IMR-90 (cell line): ENCODE measurements around the gene CFAP298. TPM values are rescaled to one million over a fixed set of nuclear protein-coding genes. Genes with fewer than 3 reads are reported as not detected.

ENCODE experiments used
- ATAC-seq: fragments of 200-7000 bp; cut with Tn5 transposase; 2 replicates; pipeline ENCODE4 v1.9.1; 2020; ENCODE audit warnings: low read depth, mild to moderate bottlenecking, moderate library complexity
- Bru-seq: library from RNA; stranded (reverse); fragments of 400-500 nt; gene quantifications from one replicate; lab custom pipeline; 2021; lab: Mats Ljungman, UMichigan
- BruChase-seq, 2 experiments: library from RNA; stranded (reverse); fragments of 400-500 nt; gene quantifications; one replicate each; lab custom pipeline; 2021; lab: Mats Ljungman, UMichigan
- BruUV-seq: library from RNA; stranded (reverse); fragments of 400-500 nt; replicated peaks from 2 replicates; lab custom pipeline; 2021; lab: Mats Ljungman, UMichigan
- CTCF ChIA-PET: fragments of 300-600 bp; formaldehyde crosslinking; extraction: SDS; loops from one replicate; lab custom pipeline; 2021; ENCODE audit warnings: antibody characterized with exemption; lab: Yijun Ruan, JAX
- POLR2A ChIA-PET: fragments of 300-600 bp; sonication (Branson Sonifier 250); formaldehyde crosslinking; loops from one replicate; lab custom pipeline; 2022; ENCODE audit warnings: antibody characterized with exemption; ENCODE audit not compliant: unreplicated experiment; lab: Charles Lee
- DNase-seq: peaks from one replicate; pipeline ENCODE4 v3.0.0; 2013
- H2AFZ ChIP-seq: replicated peaks from 2 replicates; pipeline ENCODE3; 2013; ENCODE audit warnings: low read length, mild to moderate bottlenecking; ENCODE audit not compliant: poor library complexity
- H2AK5ac ChIP-seq: 2 replicates; pipeline ENCODE4 v1.6.1; 2013; ENCODE audit warnings: low read depth, low read length, inconsistent platforms
- H2AK9ac ChIP-seq: replicated peaks from 2 replicates; pipeline ENCODE3; 2013; ENCODE audit warnings: mild to moderate bottlenecking, low read depth, low read length, moderate library complexity; ENCODE audit not compliant: poor library complexity
- H2BK120ac ChIP-seq: 2 replicates; pipeline ENCODE4 v1.6.1; 2013; ENCODE audit warnings: low read depth, low read length, inconsistent platforms
- H2BK15ac ChIP-seq: 3 replicates; pipeline ENCODE4 v1.6.1; 2013; ENCODE audit warnings: low read depth, low read length, inconsistent platforms
- H2BK20ac ChIP-seq: 2 replicates; pipeline ENCODE4 v1.6.1; 2013; ENCODE audit warnings: low read depth, mild to moderate bottlenecking, inconsistent platforms, low read length, moderate library complexity
- H2BK5ac ChIP-seq: 2 replicates; pipeline ENCODE4 v1.6.1; 2013; ENCODE audit warnings: mild to moderate bottlenecking, low read depth, low read length, inconsistent platforms; ENCODE audit not compliant: poor library complexity, severe bottlenecking
- H3K14ac ChIP-seq: replicated peaks from 2 replicates; pipeline ENCODE4 v1.6.1; 2013; ENCODE audit warnings: low read depth, low read length, inconsistent platforms
- H3K18ac ChIP-seq: 2 replicates; pipeline ENCODE4 v1.6.1; 2013; ENCODE audit warnings: low read depth, low read length, control low read depth
- H3K23ac ChIP-seq: 2 replicates; pipeline ENCODE4 v1.6.1; 2013; ENCODE audit warnings: low read depth, low read length, inconsistent platforms
- H3K27ac ChIP-seq: 2 replicates; pipeline ENCODE4 v1.5.1; 2013; ENCODE audit warnings: mild to moderate bottlenecking, control low read depth, low read length; ENCODE audit not compliant: insufficient read depth
- H3K27me3 ChIP-seq: 2 replicates; pipeline ENCODE4 v1.6.1; 2013; ENCODE audit warnings: low read length; ENCODE audit not compliant: control insufficient read depth, insufficient read depth
- H3K36me3 ChIP-seq: 2 replicates; pipeline ENCODE4 v1.6.1; 2013; ENCODE audit warnings: low read length, mixed read lengths; ENCODE audit not compliant: control insufficient read depth, insufficient read depth
- H3K4ac ChIP-seq: 2 replicates; pipeline ENCODE4 v1.6.1; 2013; ENCODE audit warnings: low read depth, low read length, inconsistent platforms
- H3K4me1 ChIP-seq: 2 replicates; pipeline ENCODE4 v1.6.1; 2013; ENCODE audit warnings: low read length, mixed read lengths; ENCODE audit not compliant: control insufficient read depth, insufficient read depth
- H3K4me2 ChIP-seq: 2 replicates; pipeline ENCODE4 v1.6.1; 2013; ENCODE audit warnings: low read depth, mild to moderate bottlenecking, control low read depth, low read length, moderate library complexity
- H3K4me3 ChIP-seq: 2 replicates; pipeline ENCODE4 v1.5.1; 2013; ENCODE audit warnings: low read depth, mild to moderate bottlenecking, control low read depth, low read length, moderate library complexity; ENCODE audit not compliant: insufficient read depth
- H3K56ac ChIP-seq: 2 replicates; pipeline ENCODE4 v1.6.1; 2013; ENCODE audit warnings: low read length, inconsistent platforms; ENCODE audit not compliant: insufficient read depth; ENCODE audit errors: extremely low read depth
- H3K79me1 ChIP-seq, 2 experiments: 2 replicates each; pipeline ENCODE4 v1.6.1; 2013; ENCODE audit warnings: low read length in 2 of 2, inconsistent platforms in 1 of 2, low read depth in 1 of 2
- H3K9ac ChIP-seq: 2 replicates; pipeline ENCODE4 v1.6.1; 2013; ENCODE audit warnings: low read depth, low read length, control low read depth
- H3K9me1 ChIP-seq: 2 replicates; pipeline ENCODE4 v1.6.1; 2013; ENCODE audit warnings: low read length, inconsistent platforms; ENCODE audit not compliant: insufficient read depth
- H3K9me3 ChIP-seq: 2 replicates; pipeline ENCODE4 v1.6.1; 2013; ENCODE audit warnings: low read length; ENCODE audit not compliant: control insufficient read depth, insufficient read depth
- H4K20me1 ChIP-seq: 2 replicates; pipeline ENCODE4 v1.6.1; 2013; ENCODE audit warnings: low read length, inconsistent platforms; ENCODE audit not compliant: insufficient read depth
- H4K5ac ChIP-seq: 2 replicates; pipeline ENCODE4 v1.6.1; 2013; ENCODE audit warnings: mild to moderate bottlenecking, low read depth, low read length, control low read depth
- H4K8ac ChIP-seq, 2 experiments: 2 replicates each; pipeline ENCODE4 v1.6.1; 2013; ENCODE audit warnings: low read depth in 2 of 2, low read length in 2 of 2, control low read depth in 1 of 2, inconsistent platforms in 1 of 2
- H4K91ac ChIP-seq: 2 replicates; pipeline ENCODE4 v1.6.1; 2013; ENCODE audit warnings: low read depth, low read length, inconsistent platforms; ENCODE audit not compliant: insufficient read depth
- BHLHE40 ChIP-seq: fragments of 150-350 bp; IDR thresholded peaks from 2 replicates; pipeline ENCODE4 v1.6.1; 2016; ENCODE audit warnings: mild to moderate bottlenecking, low read depth, low read length
- MAZ ChIP-seq: IDR thresholded peaks from 2 replicates; pipeline ENCODE4 v1.6.1; 2012; ENCODE audit warnings: low read depth, mild to moderate bottlenecking, low read length, improper control_type of control experiment, moderate library complexity, borderline replicate concordance
- MXI1 ChIP-seq: IDR thresholded peaks from 2 replicates; pipeline ENCODE4 v1.6.1; 2012; ENCODE audit warnings: low read depth, mild to moderate bottlenecking, low read length, moderate library complexity, borderline replicate concordance
- POLR2A ChIP-seq: IDR thresholded peaks from 2 replicates; pipeline ENCODE4 v1.6.1; 2012; ENCODE audit warnings: mild to moderate bottlenecking, low read depth, low read length
- RFX5 ChIP-seq: IDR thresholded peaks from 2 replicates; pipeline ENCODE4 v1.8.0; 2012; ENCODE audit warnings: low read depth, mild to moderate bottlenecking, low read length, moderate library complexity
- WGBS, 2 experiments: methylation state at CpG; one replicate each; pipeline versions ENCODE4 v1.1.5 to v1.1.7; 2013; ENCODE audit warnings: missing lambda C conversion rate in 2 of 2; ENCODE audit not compliant: insufficient read length in 1 of 2; ENCODE audit errors: extremely low coverage in 2 of 2; 5-methylcytosine and 5-hydroxymethylcytosine counted together
- dilution Hi-C: fragments of 300-500 bp; cut with HindIII; formaldehyde crosslinking; loops from one replicate; pipeline ENCODE4 v1.14.3; 2018; ENCODE audit warnings: low sequenced_read_pairs; ENCODE audit not compliant: unreplicated experiment
- in situ Hi-C: fragments of 300-500 bp; cut with MboI; formaldehyde crosslinking; loops from 3 replicates; pipeline ENCODE4 v1.14.3; 2019; ENCODE audit warnings: low sequenced_read_pairs, inconsistent platforms, mixed read lengths
- intact Hi-C: fragments of 100-400 bp; cut with micrococcal nuclease; formaldehyde crosslinking; loops from 2 replicates; pipeline ENCODE4 v1.10.0; 2022
- long read RNA-seq: library from polyadenylated mRNA; unstranded; transcript quantifications from one replicate; pipeline ENCODE4 v2.0.0, GENCODE V29; 2021; ENCODE audit not compliant: unreplicated experiment
- polyA plus RNA-seq, 3 experiments: library from polyadenylated mRNA; depleted of rRNA; stranded (reverse); fragments of >200 nt; gene quantifications; 2 replicates each; pipeline ENCODE4 v1.2.3, GENCODE V29; 2012; ENCODE audit warnings: low replicate concordance in 1 of 3
- total RNA-seq: library from RNA; depleted of rRNA; stranded (reverse); fragments of >200 nt; gene quantifications from 2 replicates; pipeline ENCODE4 v1.2.3, GENCODE V29; 2012; rRNA removed
- TF ChIP-seq, protein P1 (sequence below): fragments of 150-350 bp; IDR thresholded peaks from 2 replicates; pipeline ENCODE4 v1.6.1; 2016; ENCODE audit warnings: low read depth, mild to moderate bottlenecking, low read length, moderate library complexity, borderline replicate concordance

The CFAP298 gene, protein sequence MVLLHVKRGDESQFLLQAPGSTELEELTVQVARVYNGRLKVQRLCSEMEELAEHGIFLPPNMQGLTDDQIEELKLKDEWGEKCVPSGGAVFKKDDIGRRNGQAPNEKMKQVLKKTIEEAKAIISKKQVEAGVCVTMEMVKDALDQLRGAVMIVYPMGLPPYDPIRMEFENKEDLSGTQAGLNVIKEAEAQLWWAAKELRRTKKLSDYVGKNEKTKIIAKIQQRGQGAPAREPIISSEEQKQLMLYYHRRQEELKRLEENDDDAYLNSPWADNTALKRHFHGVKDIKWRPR
- total RNA-seq: 8.1 and 16.1 TPM in 2 replicates
- polyA plus RNA-seq (2012; rRNA removed): 25.7 and 28.1 TPM in 2 replicates
- 18.2 and 22.3 TPM in 2 replicates for polyA plus RNA-seq (2012; cell fraction: cytosol; rRNA removed)
- polyA plus RNA-seq (2012; cell fraction: nucleus; rRNA removed; ENCODE audit: low replicate concordance): 17.4 and 29.5 TPM in 2 replicates
- percentile 55 among the genes with signal in this experiment for Bru-seq, nascent RNA
- percentile 78 among the genes with signal in this experiment for BruChase-seq, experiment 1, labeled RNA remaining after a 6-hour chase
- BruChase-seq, experiment 2, labeled RNA remaining after a 2-hour chase: percentile 71 among the genes with signal in this experiment
- long read RNA-seq, transcript CFAP298-201 (7 exons, 1,692 nt): major isoform, 31 of 36 reads
- long read RNA-seq, partial matches to known transcripts: 2 of 36 reads
- long read RNA-seq, other reads (novel, unspliced or antisense): 1 of 36 reads

DNA sequence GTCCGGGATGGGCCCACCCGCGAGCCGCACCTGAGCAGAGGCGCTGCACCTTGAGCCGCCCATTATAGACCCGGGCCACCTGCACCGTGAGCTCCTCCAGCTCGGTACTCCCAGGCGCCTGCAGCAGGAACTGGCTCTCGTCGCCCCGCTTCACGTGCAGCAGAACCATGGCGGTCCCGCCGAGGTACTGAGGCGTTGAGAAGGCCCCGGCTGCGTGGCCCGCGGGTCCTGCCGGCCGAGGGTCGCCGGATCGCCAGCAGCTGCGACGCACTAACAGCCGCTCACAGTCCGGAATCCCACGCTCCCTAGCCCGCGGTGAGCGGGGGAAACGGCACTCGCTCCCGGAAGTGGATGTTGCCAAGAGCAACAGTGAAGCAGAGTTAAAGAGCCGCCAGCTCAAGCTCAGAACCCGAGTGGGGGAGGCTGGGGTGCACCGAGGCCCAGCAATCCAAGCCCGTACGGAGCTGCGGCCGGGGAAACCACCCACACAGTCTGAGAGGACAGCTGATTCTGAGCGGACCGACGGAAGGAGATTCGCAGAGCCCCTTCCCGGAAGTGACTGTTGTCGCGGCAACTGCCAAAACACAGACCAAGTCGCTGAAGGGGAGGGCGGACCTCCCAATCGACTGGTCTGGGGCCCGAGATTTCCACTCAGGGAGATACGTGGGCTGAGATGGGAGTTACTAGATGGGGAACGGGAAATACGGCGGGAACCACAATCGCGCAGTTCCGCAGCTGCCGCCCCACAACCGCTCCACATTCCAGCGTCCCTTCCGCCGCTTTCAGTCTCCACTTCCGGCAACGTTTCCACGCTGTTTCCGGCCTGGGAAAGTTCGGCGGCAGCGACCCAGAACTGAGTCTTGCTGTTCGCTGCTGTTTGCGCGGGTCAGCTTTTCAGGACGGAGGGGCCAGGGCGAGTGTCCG lies at the start of gene CFAP298:
CFAP298 (minus strand) TSS at position 303 of the 924 bp plus-strand sequence; CDS start at position 169, 134 bp downstream.
- Histone ChIP-seq H2BK120ac (peak within 1 kb of the TSS; percentile 92), H3K4me2 (peak within 1 kb of the TSS; percentile 93), H4K91ac (peak within 1 kb of the TSS; percentile 97), H4K5ac (peak within 1 kb of the TSS; percentile 93), H2AK9ac (peak within 1 kb of the TSS; percentile 90), H2BK20ac (peak within 1 kb of the TSS; percentile 86), H3K56ac (peak within 1 kb of the TSS; percentile 96), H2BK15ac (peak within 1 kb of the TSS; percentile 83; the same call in 2 of the 3 replicates), H3K4me3 (peak within 1 kb of the TSS; percentile 80), H3K9ac (peak within 1 kb of the TSS; percentile 85), H3K14ac (peak within 1 kb of the TSS; percentile 96), H3K23ac (peak within 1 kb of the TSS; percentile 90), H3K4me1 (peaks cover 2% of the 10 kb centered on the region; the same call in 1 of the 2 replicates), H3K36me3 (peaks cover 2% of the 10 kb centered on the region; the same call in 1 of the 2 replicates), H2BK5ac (peak within 1 kb of the TSS; percentile 94), H4K8ac (peak within 1 kb of the TSS; percentile 61 to 96), H3K27ac (peak within 1 kb of the TSS; percentile 91), H3K18ac (peak within 1 kb of the TSS; percentile 88), H2AK5ac (peak within 1 kb of the TSS; percentile 7; the same call in 1 of the 2 replicates), H3K9me1 (no peaks in the 10 kb centered on the region), H2AFZ (peak within 1 kb of the TSS; percentile 100), H4K20me1 (peaks cover 4% of the 10 kb centered on the region; the same call in 1 of the 2 replicates), H3K79me1 (peaks cover 16 to 18% of the 10 kb centered on the region in 2 experiments), H3K9me3 (no peaks in the 10 kb centered on the region), H3K27me3 (no peaks in the 10 kb centered on the region), H3K4ac (peak within 1 kb of the TSS; percentile 95)
- ATAC-seq (peak; percentile 97), DNase-seq (peak; percentile 95)
- in situ Hi-C loops: no loop called here
- dilution Hi-C loops: no loop called here
- TF ChIP-seq POLR2A: peak; percentile 73
- no peak for TF ChIP-seq BHLHE40
- TF ChIP-seq MAZ: peak; percentile 46; the same call in 1 of the 2 replicates
- TF ChIP-seq RFX5: no peak
- TF ChIP-seq, protein P1, sequence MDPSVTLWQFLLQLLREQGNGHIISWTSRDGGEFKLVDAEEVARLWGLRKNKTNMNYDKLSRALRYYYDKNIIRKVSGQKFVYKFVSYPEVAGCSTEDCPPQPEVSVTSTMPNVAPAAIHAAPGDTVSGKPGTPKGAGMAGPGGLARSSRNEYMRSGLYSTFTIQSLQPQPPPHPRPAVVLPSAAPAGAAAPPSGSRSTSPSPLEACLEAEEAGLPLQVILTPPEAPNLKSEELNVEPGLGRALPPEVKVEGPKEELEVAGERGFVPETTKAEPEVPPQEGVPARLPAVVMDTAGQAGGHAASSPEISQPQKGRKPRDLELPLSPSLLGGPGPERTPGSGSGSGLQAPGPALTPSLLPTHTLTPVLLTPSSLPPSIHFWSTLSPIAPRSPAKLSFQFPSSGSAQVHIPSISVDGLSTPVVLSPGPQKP: 0 out of 2 replicates have a peak, but pooled peaks have one; percentile 47
- peak; percentile 79 for TF ChIP-seq MXI1
- BruUV-seq: no TSS peak
- intact Hi-C loops: loop anchor here (2.0 kb wide), 1 partner anchor 114 kb away; no protein-coding TSS in a partner anchor
- CTCF ChIA-PET: interaction anchor here (4.3 kb wide), 1 partner anchor 11 kb away, joined by 26 read pairs; no protein-coding TSS in a partner anchor
- POLR2A ChIA-PET: no interaction called here
- WGBS, 2 experiments: 1% methylated on average over 38 of the region's 81 CpGs; no CpG with 5 or more reads in 1 of the 2 experiments
